HG02852 (cell line): Measurements from ENCODE around the gene CAND2.
"Not testable (repeated sequence)": the region's sequence is repeated elsewhere in the genome, so short reads cannot be mapped to it uniquely, and the experiment has no call there.

Experiments
- ATAC-seq: cut with Tn5 transposase; IDR thresholded peaks from one replicate; pipeline ENCODE4 v1.9.1; 2021; ENCODE audit warnings: mild to moderate bottlenecking, moderate library complexity; ENCODE audit not compliant: unreplicated experiment

CAND2 gene

GRCh38 chr3:12769761-12770160, 26.7 kb upstream of the CAND2 start:
- ATAC-seq: no peak

- ATAC-seq: no peak
Observed at GRCh38 chr3:12771236-12771635, 25.2 kb upstream of the CAND2 start.

GRCh38 chr3:12772462-12772861, 24.0 kb upstream of the CAND2 start:
- ATAC-seq: no peak

DNA sequence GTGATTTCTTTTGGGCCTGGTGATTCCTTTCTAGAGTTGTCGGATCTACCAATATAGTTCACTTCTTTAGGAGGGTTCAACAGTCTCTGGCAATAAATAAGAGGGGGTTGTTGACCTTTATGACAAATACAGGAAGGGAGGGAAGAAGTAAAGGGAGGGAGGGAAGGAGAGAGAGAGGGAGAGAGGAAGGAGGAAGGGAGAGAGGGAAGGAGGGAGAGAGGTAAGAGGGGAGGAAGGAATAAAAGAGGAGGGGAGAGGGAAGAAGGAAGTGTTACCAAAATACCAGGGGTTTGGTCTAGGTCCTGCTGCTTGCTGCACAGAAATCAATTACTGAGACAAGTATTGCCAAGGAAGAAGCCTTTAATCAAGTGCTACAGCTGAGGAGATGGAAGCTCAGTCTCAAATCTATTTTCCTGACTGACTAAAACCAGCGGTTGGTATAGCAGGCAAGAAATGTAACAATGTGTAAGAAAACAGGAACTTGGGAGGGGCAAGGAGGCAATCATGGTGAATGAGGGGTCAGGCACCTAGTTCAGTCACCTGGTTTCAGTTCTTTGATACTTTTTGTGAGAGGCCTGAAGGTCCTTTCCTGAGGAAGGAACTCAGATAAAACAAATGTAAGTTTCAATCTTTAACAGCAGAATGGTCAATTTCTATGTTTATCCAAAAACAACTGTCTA, 23.3 kb upstream of the CAND2 start:
- no peak for ATAC-seq

DNA sequence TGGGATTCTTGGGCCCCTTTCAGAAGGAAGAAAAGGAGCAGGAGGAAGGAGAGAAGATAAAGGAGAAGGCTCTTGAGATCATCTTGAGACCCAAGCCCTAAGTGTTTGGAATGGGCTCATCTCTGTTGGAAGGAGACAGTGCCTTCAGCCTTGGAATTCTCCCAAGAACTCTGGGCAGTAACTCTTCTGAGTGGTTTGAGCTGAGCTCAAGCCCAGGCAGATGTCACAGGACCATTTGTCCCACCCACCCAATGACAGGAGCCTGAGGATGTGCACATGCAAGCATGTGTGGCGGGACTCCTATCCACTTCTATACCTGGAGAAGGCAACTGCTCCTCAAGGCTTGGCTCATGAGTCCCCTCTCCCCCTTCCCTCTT, 22.8 kb upstream of the CAND2 start:
- ATAC-seq: no peak

DNA sequence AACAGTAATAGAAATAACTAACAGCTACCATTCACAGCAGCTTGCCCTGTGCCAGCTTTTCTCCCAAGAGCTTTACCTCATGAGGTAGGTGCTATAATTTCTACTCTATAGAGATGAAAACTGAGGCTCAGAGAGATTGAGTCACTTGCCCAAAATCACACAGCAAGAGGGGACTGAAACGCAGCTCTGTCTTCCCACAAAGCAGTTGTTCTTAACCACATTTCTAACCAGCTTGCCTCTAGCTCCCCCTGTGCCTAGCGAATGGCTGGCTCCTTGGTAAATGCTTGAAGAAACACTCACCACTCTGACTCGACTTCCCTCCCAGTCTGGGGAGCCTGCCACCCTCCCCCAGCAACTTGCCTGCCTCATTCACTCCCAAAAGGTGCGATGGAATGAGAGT, 21.9 kb upstream of the CAND2 start:
- no peak for ATAC-seq

- ATAC-seq: no peak
Observed at GRCh38 chr3:12775226-12775625, 21.3 kb upstream of the CAND2 start.

- ATAC-seq: not testable (repeated sequence)
Observed at GRCh38 chr3:12775970-12776369, 20.5 kb upstream of the CAND2 start.

DNA sequence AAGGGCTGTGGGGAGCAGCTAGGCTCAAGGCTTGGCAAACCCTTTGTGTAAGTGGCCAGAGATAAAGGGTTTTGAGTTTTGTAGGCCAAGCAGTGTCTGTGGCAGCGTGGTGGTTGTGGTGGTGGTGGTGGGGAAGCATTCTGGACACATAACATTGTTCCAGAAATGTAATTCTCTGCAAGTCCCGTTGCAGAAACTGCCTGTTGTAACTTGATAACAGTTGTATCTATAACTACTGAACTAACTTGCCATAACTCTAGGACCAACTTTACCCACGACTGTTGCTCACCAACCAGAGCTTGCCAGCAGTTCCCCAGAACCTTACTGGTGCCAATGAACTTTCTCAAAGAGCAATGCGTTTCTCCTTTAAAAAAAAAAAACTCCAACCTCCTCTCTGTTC, 19.3 kb upstream of the CAND2 start:
- no peak for ATAC-seq

DNA sequence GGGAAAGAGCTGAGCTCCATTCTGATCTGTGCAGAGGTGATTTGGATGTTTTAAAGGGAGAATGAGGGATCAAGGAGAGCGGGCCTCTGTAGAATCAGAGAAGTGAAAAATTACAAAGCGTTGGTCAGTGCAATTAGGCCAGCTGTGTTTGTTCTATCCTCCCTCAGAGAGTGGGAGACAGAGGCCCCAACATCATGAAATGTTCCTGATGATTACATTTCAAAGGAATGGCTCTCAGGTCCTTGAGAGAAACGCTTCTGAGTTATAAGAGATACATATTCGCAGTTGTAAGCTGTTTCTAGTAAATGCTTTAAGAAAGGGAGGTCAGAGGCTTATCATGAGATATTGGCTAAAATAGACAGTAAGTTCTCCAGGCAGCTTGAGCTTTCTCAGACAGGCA, 15.7 kb upstream of the CAND2 start:
- ATAC-seq: no peak

DNA sequence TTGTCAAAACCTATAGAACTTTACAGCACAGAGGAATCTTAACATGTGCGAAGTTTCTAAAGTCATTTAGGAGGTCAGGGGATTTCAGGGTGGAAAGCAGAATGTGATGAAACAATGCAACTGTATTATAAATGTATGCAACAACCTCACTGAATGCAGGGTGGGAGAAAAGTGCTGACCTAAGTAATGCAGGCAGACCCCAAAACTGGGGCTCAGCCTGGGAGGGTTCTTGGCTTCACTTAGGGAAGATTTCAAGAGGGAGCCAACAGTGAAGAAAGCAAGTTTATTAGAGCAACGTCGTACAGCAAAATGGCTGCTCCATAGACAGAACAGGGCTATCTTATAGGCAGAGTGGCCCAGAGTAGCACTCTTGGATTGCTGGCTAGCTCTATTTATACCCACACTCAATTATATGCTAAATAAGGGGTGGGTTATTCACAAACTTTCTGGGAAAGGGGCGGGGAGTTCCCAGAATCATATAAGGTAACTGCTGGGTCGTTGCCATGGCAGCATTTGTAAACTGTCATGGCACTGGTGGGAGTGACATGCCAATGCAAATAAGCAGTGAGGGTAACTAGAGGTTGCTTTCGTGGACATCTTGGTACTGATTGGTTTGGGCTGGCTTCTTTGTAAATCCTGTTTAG, 14.2 kb upstream of the CAND2 start:
- no peak for ATAC-seq

DNA sequence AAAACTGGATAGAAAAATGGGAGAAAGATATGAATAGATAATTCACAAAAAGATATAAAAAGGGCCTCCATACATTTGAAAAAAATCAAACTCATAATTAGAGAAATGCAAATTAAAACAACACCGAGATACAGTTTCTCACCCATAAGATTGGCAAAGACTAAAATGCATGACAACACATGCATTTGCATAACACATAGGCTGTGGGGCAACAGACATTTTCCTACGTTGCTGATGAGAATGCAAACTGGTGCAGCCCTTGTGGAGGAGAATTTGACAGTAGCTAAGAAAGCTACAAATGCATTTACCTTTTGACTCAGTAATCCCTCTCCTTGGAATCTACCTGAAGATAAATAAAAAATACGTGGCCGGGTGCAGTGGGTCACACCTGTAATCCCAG, 11.4 kb upstream of the CAND2 start:
- ATAC-seq: no peak

- not testable (repeated sequence) for ATAC-seq
Observed at GRCh38 chr3:12787346-12787745, 9.1 kb upstream of the CAND2 start.

DNA sequence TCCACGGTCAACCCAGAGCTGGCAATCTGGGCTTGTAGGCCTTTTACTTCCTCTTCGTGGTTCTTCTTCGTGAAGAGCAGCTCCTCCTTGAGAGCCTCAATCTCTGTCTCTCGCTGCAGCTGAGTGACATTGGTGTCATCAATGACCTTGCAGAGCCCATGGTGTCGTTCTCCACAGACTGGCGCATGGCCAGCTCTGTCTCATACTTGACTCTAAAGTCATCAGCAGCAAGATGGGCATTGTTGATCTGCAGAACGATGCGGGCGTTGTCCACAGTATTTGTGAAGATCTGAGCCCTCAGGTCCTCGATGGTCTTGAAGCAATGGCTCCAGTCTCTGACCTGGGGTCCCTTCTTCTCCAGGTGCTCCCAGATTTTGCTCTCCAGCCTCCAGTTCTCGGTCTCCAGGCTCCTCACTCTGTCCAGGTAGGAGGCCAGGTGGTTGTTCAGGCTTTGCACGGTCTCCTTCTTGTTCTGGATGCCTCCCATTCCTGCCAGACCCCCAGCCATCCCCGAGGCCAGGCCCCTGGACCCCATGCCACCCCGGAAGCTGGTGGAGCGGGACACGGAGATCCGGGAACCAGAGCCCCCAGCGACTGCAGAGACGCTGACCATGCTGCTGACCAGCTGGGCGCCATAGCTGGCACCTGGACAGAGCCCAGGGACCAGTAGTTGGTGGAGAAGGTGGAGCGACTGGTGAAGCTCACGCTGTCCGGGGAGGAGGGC, 8.4 kb upstream of the CAND2 start:
- ATAC-seq: not testable (repeated sequence)

GRCh38 chr3:12791430-12791829, 5.0 kb upstream of the CAND2 start:
- ATAC-seq: no peak

DNA sequence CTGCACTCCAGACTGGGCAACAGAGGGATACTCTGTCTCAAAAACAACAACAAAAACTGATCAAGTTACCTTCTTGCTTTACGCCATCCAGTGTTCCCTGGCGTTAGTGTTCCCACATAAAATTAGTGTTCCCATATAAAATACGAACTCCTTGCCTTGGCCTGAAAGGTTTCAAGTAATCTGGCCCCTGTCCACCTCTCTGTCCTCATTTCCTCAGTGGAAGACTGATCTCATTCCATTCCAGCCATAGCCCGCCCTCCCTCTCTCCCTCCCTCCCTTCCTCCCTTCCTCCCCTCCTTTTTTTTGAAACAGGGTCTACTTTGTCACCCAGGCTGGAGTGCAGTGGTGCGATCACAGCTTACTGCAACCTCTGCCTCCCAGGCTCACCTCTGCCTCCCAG, 2.8 kb upstream of the CAND2 start:
- ATAC-seq: no peak

DNA sequence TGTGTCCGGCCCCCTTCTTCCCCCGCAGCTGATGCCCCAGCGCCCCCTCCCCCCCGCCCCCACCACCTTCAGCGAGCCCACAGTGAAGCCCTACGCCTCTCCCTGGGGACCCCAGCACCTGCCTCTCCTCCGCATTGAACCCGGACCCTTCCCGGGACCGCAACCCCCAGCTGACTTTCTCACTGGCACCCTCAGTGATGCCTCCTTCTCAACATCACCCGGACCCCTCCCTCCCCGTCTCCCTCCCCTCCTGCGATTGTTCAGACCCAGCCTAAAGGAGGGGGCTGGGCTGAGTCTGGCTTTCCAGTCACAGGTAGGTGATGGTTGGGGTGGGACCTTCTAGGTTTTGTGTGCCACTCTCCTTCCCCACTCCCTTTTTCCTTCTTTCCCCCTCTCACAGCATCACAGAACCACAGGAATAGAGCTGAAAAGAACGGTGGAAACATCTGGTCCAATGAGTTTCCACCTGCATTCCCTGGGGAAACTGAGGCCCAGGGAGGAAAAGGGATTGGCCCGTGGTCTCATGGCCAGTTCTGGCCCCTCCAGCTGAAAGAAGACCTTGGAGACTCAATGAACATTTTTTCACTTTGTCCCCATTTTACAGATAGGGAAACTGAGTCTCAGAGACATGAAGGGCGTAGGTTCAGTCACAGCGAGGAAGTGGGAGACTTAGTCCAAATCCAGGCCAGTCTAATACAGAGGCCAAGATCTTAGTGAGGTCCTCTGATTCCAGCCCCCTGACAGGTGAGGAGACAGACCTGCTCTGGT, 828 bp downstream of the CAND2 start:
- no peak for ATAC-seq

DNA sequence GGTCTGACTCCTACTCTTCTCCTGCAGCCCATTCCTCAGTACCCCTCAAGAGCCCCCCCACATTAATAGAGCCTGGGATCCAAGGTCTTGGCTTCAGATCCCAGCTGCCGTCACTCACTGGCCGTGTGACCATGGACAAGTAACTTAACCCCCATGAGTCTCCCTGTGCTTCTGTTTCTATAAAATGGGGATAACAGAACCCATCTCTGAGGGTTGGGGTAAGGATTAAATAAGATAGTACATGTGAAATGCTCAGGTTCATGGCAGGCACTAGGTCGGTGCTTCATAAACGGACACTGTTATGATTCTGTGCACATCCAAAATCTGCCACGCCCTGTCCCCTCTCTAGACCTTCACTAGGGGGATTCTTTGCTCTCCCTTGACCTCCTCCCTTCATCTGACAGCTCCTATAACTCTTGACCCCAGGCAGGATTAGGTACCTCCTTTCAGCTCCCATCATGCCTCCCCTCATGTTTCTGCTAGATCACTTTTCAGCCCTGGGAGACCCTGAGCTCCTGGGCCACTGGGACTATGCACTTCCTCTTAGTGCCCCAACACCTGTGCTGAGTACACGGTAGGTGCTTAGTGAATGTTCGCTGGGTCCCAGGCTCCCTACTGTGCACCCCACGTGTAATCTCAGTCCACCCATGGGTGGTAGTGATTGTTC, 1.5 kb downstream of the CAND2 start:
- no peak for ATAC-seq

GRCh38 chr3:12798559-12799179, 2.2 kb downstream of the CAND2 start:
- no peak for ATAC-seq
